GM19351 (cell line): Measurements from ENCODE around the gene ANTXR1.

Experiments
- ATAC-seq: cut with Tn5 transposase; IDR thresholded peaks from one replicate; pipeline ENCODE4 v1.9.1; 2021; ENCODE audit warnings: mild to moderate bottlenecking, moderate library complexity; ENCODE audit not compliant: unreplicated experiment

The ANTXR1 gene

GRCh38 chr2:69177063-69177771, 164.2 kb downstream of the ANTXR1 start:
- no peak for ATAC-seq

GRCh38 chr2:69177785-69178636, 165.0 kb downstream of the ANTXR1 start:
- ATAC-seq: no peak

GRCh38 chr2:69178756-69179155, 165.8 kb downstream of the ANTXR1 start:
- ATAC-seq: no peak

DNA sequence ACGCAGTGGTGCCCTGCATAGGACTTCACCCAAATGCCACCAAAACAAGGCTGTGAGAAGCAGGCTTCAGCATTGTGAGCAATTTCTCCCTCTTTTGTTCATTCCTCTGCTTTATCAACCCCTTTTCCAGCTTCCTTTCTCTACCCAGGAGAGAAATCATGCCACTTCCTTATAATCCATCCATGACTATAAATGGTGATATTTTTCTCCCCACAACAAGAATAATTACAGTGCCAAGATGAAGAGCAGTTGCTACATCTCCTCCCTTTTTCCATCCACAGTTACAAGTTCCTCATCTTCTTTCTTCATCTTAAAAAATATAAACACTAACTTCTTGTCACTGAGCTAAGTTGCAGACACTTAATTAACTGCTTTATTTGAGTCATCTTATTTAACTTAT, 167.2 kb downstream of the ANTXR1 start:
- ATAC-seq: no peak

DNA sequence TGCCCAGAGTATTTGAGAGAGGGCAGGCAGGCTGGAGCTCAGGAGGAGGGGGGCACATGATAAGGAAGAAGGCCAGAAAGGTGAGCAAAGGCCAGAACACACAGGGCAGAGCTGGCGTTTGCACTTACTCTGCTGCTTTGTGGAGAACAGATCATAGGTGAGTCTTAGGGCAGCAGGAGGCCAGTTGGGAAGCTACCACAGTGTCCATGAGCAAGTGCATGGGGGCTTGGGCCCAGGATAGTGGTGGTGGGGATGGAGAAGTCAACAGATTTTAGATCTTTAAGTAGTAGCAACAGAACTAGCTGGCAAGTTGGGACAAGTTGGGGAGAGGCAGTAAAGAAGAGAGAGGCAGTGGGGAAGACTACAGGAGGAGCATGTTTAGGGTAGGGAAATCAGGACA, 168.0 kb downstream of the ANTXR1 start:
- ATAC-seq: no peak

GRCh38 chr2:69181806-69182427, 168.9 kb downstream of the ANTXR1 start:
- ATAC-seq: no peak

GRCh38 chr2:69183659-69184058, 170.7 kb downstream of the ANTXR1 start:
- ATAC-seq: no peak

- ATAC-seq: no peak
Observed at GRCh38 chr2:69184224-69184623, 171.2 kb downstream of the ANTXR1 start.

GRCh38 chr2:69185807-69186206, 172.8 kb downstream of the ANTXR1 start:
- no peak for ATAC-seq

DNA sequence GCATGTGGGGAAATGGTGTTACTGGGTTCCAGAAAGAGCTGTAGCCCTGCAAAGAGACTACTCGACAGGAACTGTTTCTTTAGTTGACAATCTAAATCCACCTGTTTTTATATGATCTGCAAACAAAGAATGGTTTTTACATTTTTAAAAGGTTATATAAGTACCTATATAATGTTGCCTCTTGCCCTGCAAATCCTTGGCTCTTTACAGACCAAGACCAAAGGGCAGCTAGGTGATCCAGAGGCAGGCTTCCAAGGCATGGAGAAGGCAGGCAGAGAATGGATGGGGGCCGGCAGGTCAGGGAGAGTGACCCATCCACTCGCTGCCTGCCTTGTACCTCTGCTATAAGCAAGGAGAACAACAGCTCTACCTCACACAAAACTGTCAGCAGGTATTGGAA, 173.6 kb downstream of the ANTXR1 start:
- ATAC-seq: no peak

- ATAC-seq: no peak
Observed at GRCh38 chr2:69188182-69188900, 175.4 kb downstream of the ANTXR1 start.

- ATAC-seq: no peak
Observed at GRCh38 chr2:69190743-69191404, 177.9 kb downstream of the ANTXR1 start.

DNA sequence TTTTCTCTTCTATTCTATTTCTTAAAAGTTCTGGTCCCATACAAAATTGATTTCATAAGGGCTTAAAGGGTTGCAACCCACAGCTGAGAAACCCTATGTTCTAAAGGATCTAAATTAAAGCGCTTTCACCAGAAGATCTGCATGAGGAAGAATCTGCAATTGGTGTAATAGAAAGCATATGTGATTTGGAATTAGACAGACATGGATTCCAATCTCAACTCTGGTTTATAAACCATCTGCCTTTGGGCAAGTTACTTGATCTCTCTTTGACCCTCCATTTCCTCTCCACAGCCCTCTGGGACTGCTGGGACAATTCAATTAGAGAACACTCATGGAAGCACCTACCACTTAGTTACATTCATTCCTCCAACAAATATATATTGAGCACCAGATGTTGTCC, 178.7 kb downstream of the ANTXR1 start:
- ATAC-seq: no peak

- no peak for ATAC-seq
Observed at GRCh38 chr2:69192176-69192945, 179.4 kb downstream of the ANTXR1 start.

DNA sequence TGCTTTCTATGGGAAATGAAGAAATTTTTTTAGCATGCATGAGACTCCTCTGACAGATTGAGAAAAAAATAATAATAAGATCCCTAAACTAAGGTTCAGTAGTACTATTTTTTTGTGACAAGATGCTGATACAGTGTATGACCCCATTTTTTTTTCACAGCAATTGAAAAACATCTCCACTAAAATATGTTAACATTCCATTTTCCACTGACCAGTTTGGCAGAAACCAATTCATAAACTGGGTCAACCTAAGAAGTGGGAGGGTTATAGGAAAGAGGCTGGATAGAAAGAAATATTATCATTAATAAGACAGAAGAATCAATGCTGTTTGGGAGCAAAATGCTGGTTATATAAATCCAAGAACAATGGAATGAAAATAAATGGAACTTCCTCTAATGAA, 182.7 kb downstream of the ANTXR1 start:
- ATAC-seq: no peak

GRCh38 chr2:69196327-69197117, 183.5 kb downstream of the ANTXR1 start:
- ATAC-seq: no peak

GRCh38 chr2:69200107-69200520, 187.1 kb downstream of the ANTXR1 start:
- no peak for ATAC-seq

DNA sequence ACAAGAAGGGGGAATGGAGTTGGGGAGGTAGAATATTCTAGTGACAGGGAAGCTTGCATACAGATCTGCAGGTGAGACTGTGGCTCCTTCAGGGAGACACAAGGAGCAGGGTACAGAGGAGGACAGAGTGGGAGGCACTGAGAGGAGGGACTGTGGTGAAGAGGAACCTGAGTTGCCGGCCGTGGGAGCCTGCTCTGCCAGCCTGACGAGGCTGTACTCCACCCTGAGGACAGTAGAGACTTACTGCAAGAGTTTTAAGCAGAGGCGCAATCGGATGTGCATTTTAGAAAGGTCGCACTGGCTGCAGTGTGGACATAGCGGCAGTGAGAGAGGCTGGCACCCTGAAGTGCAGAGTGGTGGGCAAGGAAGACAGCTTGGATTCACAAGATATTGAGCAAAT, 188.3 kb downstream of the ANTXR1 start:
- ATAC-seq: no peak

GRCh38 chr2:69202327-69202726, 189.3 kb downstream of the ANTXR1 start:
- ATAC-seq: no peak
